Superior temporal gyrus (tissue), 1 donor: ENCODE measurements around the gene ARFGEF3.

Experiments used
- DNase-seq: peaks from one replicate; pipeline ENCODE4 v3.0.0-alpha.2; 2016; ENCODE audit errors: extremely low spot score

ARFGEF3 gene

DNA sequence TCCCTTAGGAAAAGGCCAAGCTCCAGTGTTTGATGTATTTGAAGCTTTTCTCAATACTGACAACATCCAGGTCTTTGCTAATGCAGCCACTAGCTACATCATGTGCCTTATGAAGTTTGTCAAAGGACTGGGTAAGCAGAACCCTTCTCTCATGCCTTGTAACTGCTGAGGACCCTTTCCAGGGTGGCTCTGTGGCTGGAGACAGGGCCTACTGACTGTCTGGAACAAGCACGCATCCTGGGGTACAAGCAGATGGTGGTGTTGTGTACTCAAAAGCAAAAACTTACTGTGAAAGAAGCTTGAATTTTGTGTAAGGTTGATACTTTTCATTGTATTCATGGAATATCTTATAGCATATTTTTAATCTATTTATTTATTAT is 147.0 kb downstream of the ARFGEF3 start:
- DNase-seq, result no peak

DNA sequence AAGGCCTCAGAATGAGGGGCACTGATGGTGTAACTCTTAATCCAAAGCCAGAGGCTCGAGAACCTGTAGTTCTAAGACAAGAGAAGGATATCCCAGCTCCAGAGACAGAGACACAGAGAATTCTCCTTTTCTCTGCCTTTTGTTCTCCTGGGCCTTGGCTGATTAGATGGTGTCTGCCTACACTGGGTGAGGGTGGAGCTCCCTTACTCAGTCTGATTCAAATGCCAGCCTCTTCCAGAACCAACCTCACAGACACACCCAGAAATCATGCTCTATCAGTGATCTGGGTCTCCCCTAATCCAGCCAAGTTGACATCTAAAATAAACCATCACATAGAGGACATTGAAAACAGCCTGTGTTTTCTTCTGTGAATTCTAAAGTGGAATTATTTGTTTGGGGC is 148.0 kb downstream of the ARFGEF3 start:
- no peak for DNase-seq

DNA sequence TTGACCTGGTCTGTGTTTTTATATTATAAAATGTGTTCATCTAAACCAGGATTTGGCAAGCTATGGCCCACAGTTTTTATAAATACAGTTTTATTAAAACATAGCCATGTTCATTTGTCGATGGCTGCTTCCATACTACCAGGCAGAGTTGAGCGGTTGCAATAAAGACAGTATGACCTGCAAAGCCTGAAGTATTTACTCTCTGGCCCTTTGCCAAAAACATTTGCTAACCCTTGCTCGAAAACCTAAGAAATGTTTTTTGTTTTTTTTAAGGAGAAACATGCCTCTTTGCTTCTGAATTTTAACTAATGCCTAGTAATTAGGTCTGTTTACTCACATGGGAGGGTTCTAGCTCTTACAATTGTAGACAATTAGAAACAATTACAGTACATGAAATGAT is 148.6 kb downstream of the ARFGEF3 start:
- DNase-seq, result no peak

- DNase-seq, result no peak
Measured at GRCh38 chr6:138310821-138311220, 149.1 kb downstream of the ARFGEF3 start.

GRCh38 chr6:138311268-138311667 is 149.5 kb downstream of the ARFGEF3 start:
- no peak for DNase-seq

DNA sequence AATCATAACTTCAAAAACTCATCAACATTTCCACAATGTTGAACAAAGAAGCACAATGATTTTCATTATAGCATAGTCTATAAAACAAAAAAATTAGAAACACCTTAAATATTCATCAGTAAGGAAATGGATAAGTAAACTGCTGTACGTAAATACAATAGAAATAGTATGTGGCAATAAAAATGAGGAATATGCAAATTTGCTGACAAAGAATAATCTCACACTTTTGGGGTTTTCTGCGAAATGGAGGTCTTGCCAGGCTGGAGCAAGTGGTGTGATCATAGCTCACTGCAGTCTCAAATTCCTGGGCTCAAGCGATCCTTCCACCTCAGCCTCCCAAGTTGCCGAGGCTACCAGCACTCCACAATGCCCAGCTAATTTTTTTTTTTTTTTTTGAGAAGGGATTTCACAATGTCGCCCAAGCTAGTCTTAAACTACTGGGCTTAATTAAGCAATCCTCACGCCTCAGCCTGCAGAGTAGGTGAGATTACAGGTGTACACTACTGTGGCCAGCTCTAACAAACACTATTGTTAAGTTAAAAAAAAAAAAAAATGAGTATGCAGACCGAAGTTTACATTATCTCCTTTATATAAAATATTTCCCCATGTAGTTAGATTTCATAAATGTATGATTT is 157.1 kb downstream of the ARFGEF3 start:
- DNase-seq, result no peak

- DNase-seq, result no peak
Measured at GRCh38 chr6:138321934-138322333, 160.2 kb downstream of the ARFGEF3 start.

GRCh38 chr6:138323821-138324220 is 162.1 kb downstream of the ARFGEF3 start:
- DNase-seq, result no peak

- DNase-seq, result no peak
Measured at GRCh38 chr6:138328210-138328609, 166.5 kb downstream of the ARFGEF3 start.

DNA sequence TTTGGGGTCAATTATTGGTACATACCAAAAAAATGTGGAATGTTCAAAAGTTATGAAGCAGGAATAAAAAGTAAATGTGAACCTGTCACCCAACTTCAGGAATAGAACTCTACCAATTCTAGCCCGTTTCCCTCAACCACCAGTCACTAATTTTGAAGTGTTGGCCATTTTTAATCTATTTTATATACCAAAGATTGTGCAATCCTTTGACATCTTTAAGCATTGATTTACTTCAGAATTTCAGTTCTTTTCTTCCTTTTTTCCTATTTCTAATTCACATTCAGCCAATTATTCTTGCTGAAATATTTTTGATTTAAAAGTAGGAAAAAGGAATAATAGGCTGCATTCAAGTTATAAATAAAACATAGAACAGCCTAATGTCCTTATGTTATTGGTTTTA is 169.0 kb downstream of the ARFGEF3 start:
- no peak for DNase-seq

DNA sequence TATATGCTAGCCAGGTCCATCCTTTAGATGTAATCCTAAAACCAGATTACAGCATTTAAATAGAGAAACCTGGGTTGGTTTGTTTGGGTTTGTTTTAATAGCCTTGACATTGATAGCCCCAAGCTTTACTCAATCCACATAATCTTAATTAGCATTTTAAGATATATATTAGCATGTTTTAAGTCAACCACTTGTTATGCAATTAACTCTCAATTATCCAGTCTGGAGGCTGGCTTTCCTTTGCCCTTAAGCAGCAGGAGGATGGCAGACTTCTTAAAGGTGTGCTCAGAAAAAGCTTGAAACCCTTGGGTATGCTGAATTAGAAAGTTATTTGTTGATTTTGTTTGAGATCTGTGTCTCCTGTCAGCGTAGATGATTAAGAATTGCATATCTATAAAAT is 169.7 kb downstream of the ARFGEF3 start:
- DNase-seq, result no peak

GRCh38 chr6:138331984-138332383 is 170.2 kb downstream of the ARFGEF3 start:
- DNase-seq, result no peak

DNA sequence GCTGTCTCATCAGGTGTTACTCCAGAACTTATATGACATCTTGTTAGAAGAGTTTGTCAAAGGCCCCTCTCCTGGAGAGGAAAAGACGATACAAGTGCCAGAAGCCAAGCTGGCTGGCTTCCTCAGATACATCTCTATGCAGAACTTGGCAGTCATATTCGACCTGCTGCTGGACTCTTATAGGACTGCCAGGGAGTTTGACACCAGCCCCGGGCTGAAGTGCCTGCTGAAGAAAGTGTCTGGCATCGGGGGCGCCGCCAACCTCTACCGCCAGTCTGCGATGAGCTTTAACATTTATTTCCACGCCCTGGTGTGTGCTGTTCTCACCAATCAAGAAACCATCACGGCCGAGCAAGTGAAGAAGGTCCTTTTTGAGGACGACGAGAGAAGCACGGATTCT is 172.3 kb downstream of the ARFGEF3 start:
- no peak for DNase-seq

DNA sequence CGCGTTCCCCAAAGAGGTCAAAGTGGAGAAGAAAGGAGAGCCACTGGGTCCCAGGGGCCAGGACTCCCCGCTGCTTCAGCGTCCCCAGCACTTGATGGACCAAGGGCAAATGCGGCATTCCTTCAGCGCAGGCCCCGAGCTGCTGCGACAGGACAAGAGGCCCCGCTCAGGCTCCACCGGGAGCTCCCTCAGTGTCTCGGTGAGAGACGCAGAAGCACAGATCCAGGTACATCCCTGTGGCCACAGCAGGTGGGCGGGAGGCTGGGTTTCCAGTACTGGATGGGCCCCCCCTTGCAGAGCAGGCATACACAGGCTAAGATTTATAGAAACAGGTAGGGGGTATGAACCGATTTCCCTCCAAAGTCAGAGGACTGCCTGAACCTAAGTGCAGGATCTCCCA is 173.2 kb downstream of the ARFGEF3 start:
- DNase-seq, result no peak

DNA sequence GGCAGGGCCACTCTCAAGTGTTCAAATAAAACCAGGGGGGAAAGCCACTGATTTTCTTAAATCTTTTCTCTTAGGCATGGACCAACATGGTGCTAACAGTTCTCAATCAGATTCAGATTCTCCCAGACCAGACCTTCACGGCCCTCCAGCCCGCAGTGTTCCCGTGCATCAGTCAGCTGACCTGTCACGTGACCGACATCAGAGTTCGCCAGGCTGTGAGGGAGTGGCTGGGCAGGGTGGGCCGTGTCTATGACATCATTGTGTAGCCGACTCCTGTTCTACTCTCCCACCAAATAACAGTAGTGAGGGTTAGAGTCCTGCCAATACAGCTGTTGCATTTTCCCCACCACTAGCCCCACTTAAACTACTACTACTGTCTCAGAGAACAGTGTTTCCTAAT is 174.5 kb downstream of the ARFGEF3 start:
- DNase-seq, result no peak

GRCh38 chr6:138337076-138337475 is 175.3 kb downstream of the ARFGEF3 start:
- no peak for DNase-seq

DNA sequence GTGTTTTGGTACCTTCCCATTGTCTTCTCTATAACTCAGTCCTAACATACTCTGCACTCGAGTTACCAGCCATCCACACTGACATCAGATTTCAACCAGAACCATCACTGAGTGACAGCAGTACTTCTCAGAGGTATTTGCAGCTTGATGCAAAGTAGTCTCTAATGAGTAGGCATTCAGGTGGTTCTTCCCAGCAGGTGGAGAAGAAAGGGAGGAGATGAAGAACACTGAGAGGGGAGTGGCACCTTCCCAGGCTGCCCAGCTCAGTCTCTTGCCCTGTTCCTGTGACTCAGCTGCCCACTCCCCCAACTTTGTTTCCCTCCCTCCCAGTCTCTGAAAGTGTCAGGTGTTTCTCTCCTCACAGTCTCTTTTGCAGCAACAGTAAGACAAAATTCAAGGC is 177.3 kb downstream of the ARFGEF3 start:
- no peak for DNase-seq

DNA sequence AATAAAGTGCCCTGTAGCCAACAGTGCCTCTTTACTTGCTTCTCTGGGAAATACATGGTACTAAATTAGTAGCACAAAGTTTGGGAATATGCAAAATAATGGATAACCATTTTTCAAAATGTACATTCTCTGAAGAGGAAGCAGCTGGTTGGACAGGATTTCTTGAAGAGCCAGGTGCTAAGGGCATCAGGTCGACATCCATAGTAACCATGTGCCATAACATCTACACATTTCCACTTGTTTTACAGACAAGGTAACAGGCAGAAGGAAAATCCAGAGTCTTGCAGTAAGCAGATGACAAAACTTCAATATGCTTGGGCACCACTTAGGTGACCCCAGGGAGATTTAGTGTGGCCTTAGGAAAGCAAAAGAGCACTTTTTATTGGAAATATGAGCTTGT is 179.4 kb downstream of the ARFGEF3 start:
- no peak for DNase-seq

- no peak for DNase-seq
Measured at GRCh38 chr6:138343112-138343511, 181.4 kb downstream of the ARFGEF3 start.

DNA sequence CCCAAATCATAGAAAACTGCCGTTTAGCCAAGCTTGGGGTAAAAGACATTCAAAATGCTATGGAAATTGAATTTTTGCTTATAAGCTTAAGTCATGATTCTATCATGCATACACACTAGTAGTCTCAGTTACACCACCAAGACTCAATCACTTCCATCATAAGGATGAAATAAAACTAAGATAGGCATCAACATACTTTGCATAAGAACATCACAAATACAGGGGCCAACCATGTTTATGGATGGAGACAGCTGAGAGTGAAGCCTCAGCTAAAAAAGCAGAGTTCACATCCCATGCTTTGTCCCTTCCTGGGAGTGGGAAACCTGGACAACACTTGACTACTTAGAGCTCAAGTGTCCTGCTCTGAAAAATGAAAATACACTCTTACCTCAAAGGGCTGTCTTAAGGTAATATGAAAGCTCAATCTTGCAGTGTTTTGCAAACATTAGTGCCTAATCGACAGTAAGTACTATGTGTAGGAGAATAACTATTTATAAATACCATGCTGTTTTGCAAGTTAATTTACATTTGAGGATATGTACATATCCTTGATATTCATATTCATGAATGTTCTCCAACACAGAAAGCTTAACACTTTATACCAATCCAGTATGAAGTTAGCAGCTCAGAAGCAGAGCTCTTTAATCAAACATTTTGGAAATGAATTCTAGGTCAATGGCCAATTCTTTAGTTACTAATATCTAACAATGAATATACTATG is 184.0 kb downstream of the ARFGEF3 start:
- no peak for DNase-seq

DNA sequence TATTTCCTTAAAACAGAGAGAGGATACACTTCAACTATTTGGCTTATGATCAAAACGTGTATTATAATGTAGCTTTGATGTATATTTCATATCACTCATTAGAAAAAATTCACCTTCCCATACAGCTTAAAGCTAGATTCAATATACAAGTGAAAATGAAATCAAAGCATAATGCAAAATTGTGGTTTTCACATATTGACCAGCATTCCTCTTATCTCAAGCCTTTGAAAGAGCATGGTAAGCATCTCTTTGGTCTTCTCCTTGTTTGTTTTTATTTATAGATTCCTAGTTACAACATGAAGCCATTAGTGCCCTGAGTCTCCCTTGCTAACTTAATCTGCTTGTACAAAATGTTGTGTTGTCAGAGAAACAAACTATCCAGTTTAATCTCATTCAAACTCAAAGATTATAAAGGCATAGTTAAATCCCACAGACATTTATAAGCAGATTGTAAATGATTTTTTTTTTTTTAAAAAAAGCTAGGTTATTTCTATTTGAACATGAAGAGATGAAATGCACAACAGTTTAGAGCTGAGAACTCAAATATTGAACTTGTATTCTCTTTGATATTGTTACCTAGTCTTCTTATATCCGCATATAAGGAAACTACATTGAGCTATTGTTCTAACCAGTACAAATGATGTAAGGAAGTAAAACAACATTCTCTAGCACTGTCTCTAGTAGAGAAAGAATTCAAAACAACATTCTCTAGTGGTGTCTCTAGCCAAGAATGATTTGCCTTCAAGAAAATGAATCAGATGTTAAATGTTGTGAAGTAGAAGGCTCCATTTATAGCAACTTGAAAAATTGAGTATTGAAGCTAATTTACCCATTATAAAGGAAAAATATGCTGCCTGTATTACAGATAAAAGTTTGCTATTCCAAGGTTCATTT is 184.8 kb downstream of the ARFGEF3 start:
- no peak for DNase-seq

DNA sequence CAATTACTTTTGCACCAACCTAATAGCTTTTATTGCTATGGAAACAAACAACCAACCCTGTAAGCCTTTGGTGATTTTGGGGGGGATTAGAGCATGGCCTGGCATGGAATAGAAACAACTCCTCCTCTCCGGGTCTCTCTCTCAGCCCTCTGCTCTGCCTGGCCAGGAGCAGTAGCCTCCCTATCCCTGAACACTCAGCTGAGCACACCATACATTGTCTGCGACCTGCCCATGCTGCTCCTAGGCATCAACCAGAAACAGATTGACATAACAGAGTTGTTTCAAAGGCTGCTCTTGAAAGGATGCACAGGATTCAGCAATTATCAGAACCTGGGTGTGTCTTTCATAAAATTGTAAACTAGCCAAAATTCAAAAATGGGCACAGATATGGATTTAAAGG is 186.1 kb downstream of the ARFGEF3 start:
- no peak for DNase-seq

DNA sequence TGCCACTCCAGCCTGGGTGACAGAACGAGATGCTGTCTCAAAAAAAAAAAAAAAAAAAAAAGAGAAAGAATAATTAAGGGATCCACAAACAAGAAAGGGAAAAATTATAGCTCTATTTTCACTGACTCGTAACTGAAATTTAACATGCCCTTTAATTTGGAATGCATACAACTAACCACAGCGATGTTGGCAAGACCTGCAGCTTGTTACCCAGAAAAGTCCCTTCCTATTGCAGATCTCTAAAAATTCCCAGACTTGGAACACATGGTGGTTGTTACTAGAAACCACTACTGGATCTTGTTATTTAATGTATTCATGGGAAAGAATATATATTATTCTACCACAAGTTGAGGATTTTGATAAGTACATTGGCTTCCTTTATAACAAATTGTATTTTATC is 188.2 kb downstream of the ARFGEF3 start:
- DNase-seq, result peak; percentile 55
